K562 (cell line): ENCODE measurements around the gene SLC6A9. TPM values are rescaled to one million over a fixed set of nuclear protein-coding genes. Genes with fewer than 3 reads are reported as not detected.

Experiments used
- CEBPB ChIP-seq: fragments of 450-650 bp; IDR thresholded peaks from 2 replicates; pipeline ENCODE4 v1.6.1; 2016; ENCODE audit warnings: missing genetic modification characterization, missing compliant biosample characterization
- MAFF ChIP-seq: IDR thresholded peaks from 2 replicates; pipeline ENCODE4 v1.6.1; 2012; ENCODE audit warnings: low read length, improper control_type of control experiment
- MGA ChIP-seq: fragments of 450-650 bp; IDR thresholded peaks from 2 replicates; pipeline ENCODE4 v1.6.1; 2016; ENCODE audit warnings: mild to moderate bottlenecking, moderate library complexity
- PPARD ChIP-seq: fragments of 250-450 bp; sonication (Bioruptor Pico); IDR thresholded peaks from 2 replicates; pipeline ENCODE4 v1.8.0; 2022; ENCODE audit warnings: inconsistent platforms, mild to moderate bottlenecking, moderate library complexity
- RBM14 ChIP-seq: fragments of 200-400 bp; formaldehyde crosslinking; IDR thresholded peaks from 2 replicates; pipeline ENCODE4 v1.6.1; 2018; ENCODE audit warnings: low read depth, mild to moderate bottlenecking, low read length, moderate library complexity, borderline replicate concordance; ENCODE audit not compliant: insufficient read depth
- RBM25 ChIP-seq: fragments of 200-400 bp; formaldehyde crosslinking; IDR thresholded peaks from 2 replicates; pipeline ENCODE4 v1.6.1; 2018; ENCODE audit warnings: low read length, low read depth, moderate library complexity; ENCODE audit not compliant: severe bottlenecking
- RNF219 ChIP-seq: fragments of 250-450 bp; sonication (Bioruptor Pico); IDR thresholded peaks from 2 replicates; pipeline ENCODE4 v1.5.0; 2022; ENCODE audit warnings: mild to moderate bottlenecking
- SMAD3 ChIP-seq: fragments of 450-650 bp; formaldehyde crosslinking; conservative IDR thresholded peaks from 2 replicates; pipeline ENCODE4 v1.4.0; 2020; ENCODE audit warnings: mild to moderate bottlenecking
- SRSF9 ChIP-seq: fragments of 200-400 bp; formaldehyde crosslinking; IDR thresholded peaks from 2 replicates; pipeline ENCODE4 v1.6.1; 2017; ENCODE audit warnings: low read depth, low read length, borderline replicate concordance
- TCF3 ChIP-seq: sonication (generic); formaldehyde crosslinking; IDR thresholded peaks from 2 replicates; pipeline ENCODE4 v1.4.0; 2020; ENCODE audit warnings: mild to moderate bottlenecking, missing genetic modification reagents
- ZBED1 ChIP-seq: IDR thresholded peaks from 2 replicates; pipeline ENCODE4 v1.6.1; 2014
- ZNF174 ChIP-seq: fragments of 250-450 bp; sonication (Bioruptor Pico); IDR thresholded peaks from 2 replicates; pipeline ENCODE4 v1.4.0; 2020; ENCODE audit warnings: mild to moderate bottlenecking
- ZNF431 ChIP-seq: sonication (generic); formaldehyde crosslinking; IDR thresholded peaks from 2 replicates; pipeline ENCODE4 v1.8.0; 2022; ENCODE audit warnings: mild to moderate bottlenecking, missing genetic modification reagents
- ZSCAN32 ChIP-seq: fragments of 450-650 bp; formaldehyde crosslinking; IDR thresholded peaks from 2 replicates; pipeline ENCODE4 v1.4.0; 2020; ENCODE audit warnings: mild to moderate bottlenecking, moderate library complexity
- polyA plus RNA-seq, 8 experiments: library from polyadenylated mRNA; depleted of rRNA in 4 of 8; stranded (reverse) in 5 of 8; unstranded in 3 of 8; fragments of >200 nt; fragmentation: Nextera tagmentation in 2 of 8; fragmentation: Illumina TruSeq in 1 of 8; extraction: Ambion mirVana in 2 of 8; extraction: Trizol in 1 of 8; gene quantifications; 2 replicates each; pipeline versions ENCODE4 v1.2.1 to v1.2.3, GENCODE V29; 2011 to 2014; ENCODE audit warnings: inconsistent platforms in 1 of 8, missing spikeins in 1 of 8
- total RNA-seq, 7 experiments: library from RNA; depleted of rRNA in 6 of 7; stranded (reverse); fragments of >200 nt in 6 of 7; fragmentation: Illumina TruSeq in 2 of 7; extraction: Trizol in 2 of 7; gene quantifications; 2 replicates each; pipeline versions ENCODE4 v1.2.1 to v1.2.3, GENCODE V29; 2011 to 2021; ENCODE audit warnings: low replicate concordance in 1 of 7

Gene SLC6A9
- total and polyA plus RNA-seq, 9 of the 15 experiments (the other 6 are each of a cell fraction or from before 2014, with no cell fraction given), result 0.17 to 18.7 (median 2.9) TPM

- TF ChIP-seq RNF219 (CRISPR knock-in tag) (no peak), ZNF431 (CRISPR knock-in tag) (peak; percentile 62), MAFF (no peak), RBM14 (no peak), SRSF9 (no peak), TCF3 (no peak), ZBED1 (no peak), RBM25 (no peak), ZSCAN32 (no peak; the same call in 1 of the 2 replicates), PPARD (no peak), CEBPB (tag) (no peak), SMAD3 (CRISPR knock-in tag) (no peak), MGA (peak; percentile 79), ZNF174 (CRISPR knock-in tag) (no peak)
Observed at GRCh38 chr1:43991476-43992231, 39.6 kb downstream of the SLC6A9 start, which contains the start of gene CCDC24 (continued).
